HG03342 (cell line): ENCODE data around the gene ESPN.

ENCODE experiments used
- ATAC-seq: cut with Tn5 transposase; IDR thresholded peaks from one replicate; pipeline ENCODE4 v1.9.1; 2021; ENCODE audit warnings: mild to moderate bottlenecking, moderate library complexity; ENCODE audit not compliant: unreplicated experiment

Gene ESPN

GRCh38 chr1:6495540-6496364 is 71.2 kb downstream of the ESPN start:
- no peak for ATAC-seq

GRCh38 chr1:6496365-6496721 is 71.8 kb downstream of the ESPN start:
- ATAC-seq, result no peak

- no peak for ATAC-seq
Measured at GRCh38 chr1:6496890-6497214, 72.3 kb downstream of the ESPN start.

GRCh38 chr1:6497215-6497866 is 72.8 kb downstream of the ESPN start:
- no peak for ATAC-seq

- no peak for ATAC-seq
Measured at GRCh38 chr1:6497867-6498575, 73.4 kb downstream of the ESPN start.

- ATAC-seq, result no peak
Measured at GRCh38 chr1:6498576-6499111, 74.1 kb downstream of the ESPN start.

DNA sequence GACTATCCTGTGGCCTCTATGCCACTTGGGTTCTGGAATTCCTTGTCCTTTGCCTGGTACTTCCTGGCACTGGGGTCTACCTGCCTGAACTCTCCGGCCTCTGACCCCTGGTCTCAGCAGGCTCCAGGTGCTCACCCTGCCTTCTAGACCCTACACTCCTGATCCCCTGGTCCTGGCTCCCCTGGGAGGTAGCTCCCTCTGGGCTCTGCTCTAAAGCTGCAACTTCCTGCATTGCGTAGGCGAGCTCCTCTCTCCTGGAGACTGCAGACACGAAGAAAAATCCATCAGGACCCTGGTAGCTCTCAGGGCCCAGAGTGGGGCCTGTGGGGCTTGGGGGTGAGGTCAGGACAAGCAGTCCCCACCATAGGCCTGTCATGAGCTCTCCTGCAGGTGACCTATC is 74.7 kb downstream of the ESPN start:
- ATAC-seq, result no peak

DNA sequence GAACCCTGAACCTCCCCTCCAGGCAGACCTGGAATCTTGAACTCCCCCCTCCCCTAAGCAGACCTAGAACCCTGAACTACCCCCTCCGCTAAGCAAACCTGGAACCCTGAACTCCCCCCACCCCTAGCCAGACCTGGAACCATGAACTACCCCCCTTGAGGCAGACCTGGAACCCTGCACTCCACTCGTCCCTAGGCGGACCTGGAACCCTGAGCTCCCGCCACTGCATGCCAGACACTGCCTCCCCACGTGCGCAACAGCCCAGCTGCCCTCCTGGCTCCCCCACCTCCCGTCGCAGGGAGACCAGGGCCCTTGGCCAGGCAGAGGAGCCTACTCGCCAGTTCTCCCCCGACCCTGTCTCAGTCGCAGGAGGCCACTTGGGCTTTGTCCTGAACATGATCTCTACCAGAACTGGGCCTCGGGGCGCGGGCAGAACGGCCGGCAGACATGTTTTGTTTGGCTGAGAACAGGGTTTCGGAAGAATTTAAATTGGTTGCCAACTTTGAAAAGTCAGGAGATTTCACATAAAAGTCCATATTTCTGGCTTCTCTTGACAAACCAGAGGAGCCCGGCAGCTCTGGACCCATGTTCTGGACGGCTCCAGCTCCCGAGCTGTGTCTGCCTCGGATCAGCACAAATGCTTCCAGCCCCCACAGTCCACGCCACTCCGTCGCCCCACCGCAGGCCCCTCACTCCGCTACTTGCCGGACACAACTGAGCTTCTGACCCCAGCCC is 76.1 kb downstream of the ESPN start:
- no peak for ATAC-seq

DNA sequence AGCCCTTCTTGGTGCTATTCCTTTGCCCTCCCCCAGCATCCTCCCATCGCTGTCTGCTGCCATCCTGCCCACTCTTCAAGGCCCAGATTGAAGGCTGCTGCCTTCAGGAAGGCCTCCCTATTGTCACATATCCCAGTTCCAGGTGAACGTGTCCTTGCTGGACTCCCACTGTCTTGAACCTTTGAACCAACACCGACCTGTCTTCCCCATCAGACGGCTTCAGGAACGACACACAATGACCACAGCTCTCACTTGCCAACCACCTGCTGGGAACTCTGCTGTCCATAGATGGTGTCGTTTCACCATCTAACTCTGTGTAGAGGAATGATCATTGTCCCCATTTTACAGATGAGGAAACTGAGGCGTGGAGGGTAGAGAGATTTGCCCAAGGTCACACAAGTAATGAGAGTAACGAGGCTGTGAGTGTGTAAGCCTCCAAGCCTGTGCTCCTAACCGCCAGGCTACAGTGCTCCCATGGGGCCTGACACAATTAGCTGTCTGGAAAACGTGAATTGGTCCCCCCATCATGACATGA is 76.8 kb downstream of the ESPN start:
- no peak for ATAC-seq

DNA sequence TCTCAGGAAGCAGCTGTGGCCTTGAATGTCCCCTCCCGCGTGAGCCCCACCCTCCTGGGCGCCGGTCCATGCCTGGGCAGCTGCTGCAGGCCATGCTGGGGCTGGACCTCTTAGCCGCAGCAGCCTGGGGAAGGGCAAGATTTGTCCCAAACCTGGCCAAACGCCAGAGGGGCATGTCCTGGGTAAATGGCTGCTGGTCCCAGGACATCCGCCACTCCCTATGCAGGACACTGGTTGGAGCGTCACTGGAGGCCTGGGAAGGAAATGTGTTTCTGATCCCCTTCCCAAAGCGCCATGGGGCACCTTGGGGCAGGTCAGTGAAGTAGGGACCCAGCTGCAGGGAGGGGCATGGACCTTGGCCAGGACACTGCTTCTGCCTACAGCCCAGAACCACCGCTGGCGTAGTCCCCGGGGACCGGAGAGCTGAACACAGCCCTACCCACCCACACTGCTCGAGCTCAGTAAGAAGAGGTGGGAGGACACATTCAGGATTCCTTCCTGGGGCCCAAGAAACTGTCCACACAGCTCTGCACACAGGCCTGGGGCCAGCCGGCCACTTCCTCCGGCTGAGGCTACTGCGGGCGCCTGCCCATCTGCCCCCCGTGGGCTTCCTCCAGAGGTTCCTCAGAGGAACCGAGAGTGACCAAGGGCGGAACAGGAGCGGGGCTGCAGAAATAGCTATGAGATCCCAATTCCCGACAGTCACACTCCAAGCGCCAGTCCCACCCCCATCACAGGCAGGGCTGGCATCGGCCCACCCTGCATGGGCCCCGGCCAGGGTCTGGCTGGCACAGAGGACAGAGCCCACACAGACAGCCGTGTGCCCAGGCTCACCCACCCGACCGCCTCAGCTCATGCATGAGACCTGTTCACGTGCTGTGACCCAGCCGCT is 77.7 kb downstream of the ESPN start:
- no peak for ATAC-seq

DNA sequence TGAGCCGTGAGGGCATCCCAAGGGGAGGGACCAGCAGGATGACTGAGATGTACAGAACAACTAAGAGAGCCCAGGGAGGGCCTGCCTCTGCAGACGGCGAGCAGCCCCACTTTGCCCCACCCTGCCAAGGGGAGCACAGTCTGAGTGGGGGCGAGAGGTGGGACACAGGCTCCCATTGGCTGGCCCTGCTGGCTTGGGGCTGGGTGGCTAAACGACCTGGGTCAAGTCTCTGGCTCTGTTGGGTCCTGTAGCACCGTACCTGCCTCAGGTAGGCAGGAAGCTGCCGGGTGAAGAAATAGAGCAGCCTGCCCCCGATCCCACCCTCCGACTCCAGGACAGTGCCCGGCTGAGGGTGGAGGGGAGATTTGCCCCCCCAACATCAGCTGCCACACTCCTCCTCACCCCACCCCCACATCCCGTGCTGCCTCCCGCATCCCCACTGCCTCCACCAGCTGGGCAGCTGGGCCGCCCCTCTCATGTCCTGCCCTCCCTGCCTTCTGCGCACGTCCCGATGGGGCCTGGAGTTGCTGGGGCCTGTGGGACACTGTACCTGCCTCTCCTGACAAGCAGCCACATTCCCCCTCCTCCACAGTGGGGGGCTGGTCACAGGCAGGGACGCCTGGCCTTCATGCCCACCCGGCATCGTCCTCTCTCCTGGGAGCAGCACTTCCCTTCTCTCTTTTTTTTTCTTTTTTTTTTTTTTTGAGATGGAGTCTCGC is 79.5 kb downstream of the ESPN start:
- ATAC-seq, result no peak

- no peak for ATAC-seq
Measured at GRCh38 chr1:6504887-6505286, 80.3 kb downstream of the ESPN start.

- ATAC-seq, result no peak
Measured at GRCh38 chr1:6505367-6506209, 81.0 kb downstream of the ESPN start.

DNA sequence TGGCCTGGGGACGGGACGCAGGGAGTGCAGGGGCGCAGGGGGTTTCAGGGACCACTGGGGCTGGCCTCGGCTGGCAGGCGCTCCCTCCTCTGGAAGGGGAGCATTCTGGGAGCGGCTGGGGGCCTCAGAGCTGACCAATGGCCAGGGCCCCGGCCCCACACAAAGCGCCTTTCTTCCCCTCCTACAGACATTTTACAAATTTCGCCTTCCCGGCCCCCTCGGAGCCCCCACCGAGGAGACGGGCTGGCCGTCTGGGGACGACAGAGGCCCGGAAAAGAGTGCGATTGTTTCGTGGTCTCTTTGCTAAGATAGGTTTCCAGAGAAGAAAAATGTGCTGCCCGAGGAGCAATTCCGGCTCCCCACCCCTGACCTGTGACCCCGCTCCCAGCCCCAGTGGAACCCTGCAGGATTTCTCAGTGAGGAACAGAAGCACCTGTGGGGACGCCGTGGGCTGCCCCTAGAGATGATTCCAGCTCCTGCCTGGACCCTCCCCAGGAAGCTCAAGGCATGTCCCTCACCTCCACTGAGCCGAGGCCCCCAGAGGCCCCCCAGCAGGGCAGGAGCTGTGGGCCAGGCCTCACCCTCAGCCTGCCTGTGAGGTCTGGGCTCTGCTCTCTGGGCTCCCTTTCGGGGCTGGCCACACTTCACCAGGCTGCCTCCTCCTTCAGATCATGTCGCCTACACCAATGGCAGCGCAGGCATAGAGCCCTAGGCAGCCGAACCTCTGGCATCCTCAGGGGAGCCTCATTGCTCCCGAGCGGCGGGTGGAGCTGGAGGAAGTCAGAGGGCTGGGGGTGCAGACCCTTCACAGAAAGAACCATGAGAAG is 81.8 kb downstream of the ESPN start:
- ATAC-seq, result no peak

DNA sequence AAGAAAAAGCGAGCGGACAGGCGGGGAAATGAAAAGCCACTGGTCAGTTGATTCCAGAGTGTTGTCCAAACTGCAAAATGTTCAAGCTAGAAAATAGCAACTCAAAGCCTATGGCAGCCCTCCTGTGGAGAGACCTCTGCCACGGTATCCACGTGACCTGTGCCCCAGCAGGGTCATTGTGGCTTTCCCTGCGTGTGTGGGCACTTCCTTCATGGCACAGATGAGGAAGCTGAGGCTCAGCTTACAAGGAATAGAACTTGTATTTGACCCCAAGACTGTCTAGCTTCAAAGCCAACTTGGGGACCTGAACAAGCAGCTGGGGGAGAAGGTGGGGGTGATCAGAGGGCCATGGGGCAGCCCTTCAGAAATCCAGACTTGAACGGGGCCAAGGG is 82.5 kb downstream of the ESPN start:
- no peak for ATAC-seq

- ATAC-seq, result no peak
Measured at GRCh38 chr1:6507461-6507911, 82.9 kb downstream of the ESPN start.

DNA sequence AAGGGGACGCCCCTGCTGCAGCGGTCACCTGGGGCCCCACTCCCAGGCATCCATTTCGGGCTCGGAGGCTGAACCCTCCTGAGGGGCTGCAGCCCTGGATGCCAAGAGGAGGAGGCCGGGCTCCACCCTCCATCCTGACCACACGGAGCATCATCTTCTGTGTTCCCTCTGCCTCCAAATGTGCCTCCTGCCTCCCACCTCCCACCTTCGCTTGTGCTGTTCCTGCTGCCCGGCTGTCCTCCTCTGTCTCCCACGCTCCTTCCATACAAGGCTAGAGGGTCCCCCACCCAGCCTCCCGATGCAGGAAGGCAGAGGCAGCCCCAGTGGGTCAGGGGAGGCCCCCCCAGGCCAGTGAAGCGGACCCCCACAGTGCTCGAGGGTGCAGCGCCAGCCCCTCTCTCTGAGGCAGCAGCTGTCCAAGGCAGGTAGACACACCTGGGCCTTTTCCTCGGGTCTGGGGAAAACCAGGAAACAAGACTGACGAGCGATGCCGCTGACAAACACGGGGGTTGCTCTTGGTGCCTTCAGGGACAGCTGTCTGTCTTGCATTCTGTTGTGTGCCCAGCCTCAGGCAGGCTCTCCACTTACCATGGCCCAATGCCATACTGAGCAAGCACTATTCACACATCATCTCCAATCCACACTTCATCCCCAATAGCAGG is 83.7 kb downstream of the ESPN start:
- ATAC-seq, result no peak
